ENCODE results near the gene SLC38A5.

- TF ChIP-seq CTCF (IDR thresholded peaks at IDR 0.05) (no peak), POLR2A (IDR thresholded peaks at IDR 0.05) (no peak)
These were observed 19.8 kb upstream of the SLC38A5 start for GRCh38 chrX:48489892-48490291.

All from lower leg skin (tissue), 3 donors.